HEK293 (cell line): ENCODE measurements around the gene TIGD1.

Experiments
- CTCF ChIA-PET: fragments of 350-600 bp; formaldehyde crosslinking; extraction: SDS; loops from one replicate; lab custom pipeline; 2021; ENCODE audit warnings: antibody characterized with exemption; lab: Yijun Ruan, JAX
- POLR2A ChIA-PET: fragments of 300-600 bp; formaldehyde crosslinking; extraction: SDS; loops from one replicate; lab custom pipeline; 2020; ENCODE audit warnings: antibody characterized with exemption, inconsistent platforms; lab: Yijun Ruan, JAX
- H3K27ac ChIP-seq: fragments of 200-500 bp; sonication (Bioruptor generic); 2 replicates; pipeline ENCODE4 v1.5.1; 2014; ENCODE audit warnings: low read depth, low read length, control low read depth, inconsistent platforms; ENCODE audit errors: extremely low read depth
- H3K36me3 ChIP-seq, 2 experiments: fragments of 200-500 bp in 1 of 2; sonication (Bioruptor generic) in 1 of 2; 1 replicate in 1 of 2; 2 replicates in 1 of 2; pipeline ENCODE4 v1.5.1; 2014 to 2017; ENCODE audit warnings: inconsistent platforms in 2 of 2, low read length in 2 of 2; ENCODE audit not compliant: control insufficient read depth in 2 of 2, insufficient read depth in 1 of 2
- H3K4me1 ChIP-seq: fragments of 200-500 bp; sonication (Bioruptor generic); 2 replicates; pipeline ENCODE4 v1.5.1; 2014; ENCODE audit warnings: mild to moderate bottlenecking, low read length, inconsistent platforms; ENCODE audit not compliant: control insufficient read depth, insufficient read depth
- H3K4me3 ChIP-seq: 2 replicates; pipeline ENCODE4 v1.5.1; 2011; ENCODE audit warnings: low read depth, mild to moderate bottlenecking, control low read depth, low read length, moderate library complexity
- H3K9me3 ChIP-seq: fragments of 200-500 bp; sonication (Bioruptor generic); 2 replicates; pipeline ENCODE4 v1.5.1; 2014; ENCODE audit warnings: low read depth, low read length, inconsistent platforms; ENCODE audit not compliant: control insufficient read depth, insufficient read depth
- MEIS1 ChIP-seq: sonication (generic); formaldehyde crosslinking; IDR thresholded peaks from 2 replicates; pipeline ENCODE4 v1.8.1; 2022; ENCODE audit warnings: missing genetic modification reagents, mild to moderate bottlenecking, borderline replicate concordance
- SP3 ChIP-seq: fragments of 450-650 bp; formaldehyde crosslinking; IDR thresholded peaks from 2 replicates; pipeline ENCODE4 v1.5.1; 2016; ENCODE audit warnings: missing biosample characterization, missing genetic modification characterization
- ZBTB20 ChIP-seq: fragments of 450-650 bp; formaldehyde crosslinking; IDR thresholded peaks from 2 replicates; pipeline ENCODE4 v1.5.1; 2016; ENCODE audit warnings: missing biosample characterization, missing genetic modification characterization
- ZNF169 ChIP-seq: fragments of 450-650 bp; formaldehyde crosslinking; IDR thresholded peaks from 2 replicates; pipeline ENCODE4 v1.5.1; 2016; ENCODE audit warnings: missing biosample characterization, missing genetic modification characterization
- ZNF19 ChIP-seq: fragments of 450-650 bp; formaldehyde crosslinking; IDR thresholded peaks from 2 replicates; pipeline ENCODE4; 2016; ENCODE audit warnings: missing biosample characterization, missing genetic modification characterization, low read depth
- ZNF274 ChIP-seq, 2 experiments: fragments of 200-500 bp in 1 of 2; fragments of 450-650 bp in 1 of 2; sonication (Bioruptor generic) in 1 of 2; formaldehyde crosslinking in 1 of 2; IDR thresholded peaks; 2 replicates each; pipeline versions ENCODE4 v1.5.1 to v1.6.1; 2014 to 2016; ENCODE audit warnings: borderline replicate concordance in 1 of 2, inconsistent platforms in 1 of 2, low read length in 1 of 2, missing biosample characterization in 1 of 2, missing genetic modification characterization in 1 of 2
- ZNF350 ChIP-seq: fragments of 450-650 bp; formaldehyde crosslinking; IDR thresholded peaks from 2 replicates; pipeline ENCODE4 v1.5.0; 2017; ENCODE audit warnings: missing biosample characterization, mild to moderate bottlenecking, missing genetic modification characterization
- ZNF366 ChIP-seq: fragments of 450-650 bp; formaldehyde crosslinking; conservative IDR thresholded peaks from 2 replicates; pipeline ENCODE4 v1.5.1; 2016; ENCODE audit warnings: missing biosample characterization, missing genetic modification characterization
- ZNF416 ChIP-seq: fragments of 450-650 bp; formaldehyde crosslinking; IDR thresholded peaks from 2 replicates; pipeline ENCODE4 v1.5.1; 2016; ENCODE audit warnings: missing biosample characterization, missing genetic modification characterization
- ZNF600 ChIP-seq: fragments of 450-650 bp; formaldehyde crosslinking; IDR thresholded peaks from 2 replicates; pipeline ENCODE4 v1.5.1; 2016; ENCODE audit warnings: missing biosample characterization, missing genetic modification characterization
- ZNF629 ChIP-seq: fragments of 450-650 bp; formaldehyde crosslinking; IDR thresholded peaks from 2 replicates; pipeline ENCODE4 v1.5.1; 2017; ENCODE audit warnings: missing biosample characterization, missing genetic modification characterization
- ZNF654 ChIP-seq: fragments of 450-650 bp; formaldehyde crosslinking; IDR thresholded peaks from 2 replicates; pipeline ENCODE4 v1.5.1; 2016; ENCODE audit warnings: low read depth, missing biosample characterization, missing genetic modification characterization
- ZNF785 ChIP-seq: fragments of 450-650 bp; formaldehyde crosslinking; IDR thresholded peaks from 2 replicates; pipeline ENCODE4 v1.5.1; 2016; ENCODE audit warnings: missing biosample characterization, missing genetic modification characterization
- ZNF791 ChIP-seq: fragments of 450-650 bp; formaldehyde crosslinking; IDR thresholded peaks from 2 replicates; pipeline ENCODE4 v1.5.1; 2016; ENCODE audit warnings: missing biosample characterization, missing genetic modification characterization
- ZNF837 ChIP-seq: fragments of 450-650 bp; formaldehyde crosslinking; IDR thresholded peaks from 2 replicates; pipeline ENCODE4 v1.5.1; 2016; ENCODE audit warnings: missing biosample characterization, missing genetic modification characterization
- TF ChIP-seq, protein P1 (sequence below): fragments of 450-650 bp; formaldehyde crosslinking; IDR thresholded peaks from 2 replicates; pipeline ENCODE4 v1.5.1; 2016; ENCODE audit warnings: missing biosample characterization, missing genetic modification characterization, borderline replicate concordance
- TF ChIP-seq, protein P2 (sequence below): fragments of 450-650 bp; formaldehyde crosslinking; IDR thresholded peaks from 2 replicates; pipeline ENCODE4 v1.5.1; 2016; ENCODE audit warnings: missing biosample characterization, missing genetic modification characterization
- TF ChIP-seq, protein P3 (sequence below): fragments of 450-650 bp; formaldehyde crosslinking; conservative IDR thresholded peaks from 2 replicates; pipeline ENCODE4 v1.5.1; 2016; ENCODE audit warnings: low read depth, missing biosample characterization, missing genetic modification characterization
- TF ChIP-seq, protein P4 (sequence below): fragments of 450-650 bp; formaldehyde crosslinking; conservative IDR thresholded peaks from 2 replicates; pipeline ENCODE4 v1.5.1; 2016; ENCODE audit warnings: low read depth, missing biosample characterization, missing genetic modification characterization

TIGD1 gene

DNA sequence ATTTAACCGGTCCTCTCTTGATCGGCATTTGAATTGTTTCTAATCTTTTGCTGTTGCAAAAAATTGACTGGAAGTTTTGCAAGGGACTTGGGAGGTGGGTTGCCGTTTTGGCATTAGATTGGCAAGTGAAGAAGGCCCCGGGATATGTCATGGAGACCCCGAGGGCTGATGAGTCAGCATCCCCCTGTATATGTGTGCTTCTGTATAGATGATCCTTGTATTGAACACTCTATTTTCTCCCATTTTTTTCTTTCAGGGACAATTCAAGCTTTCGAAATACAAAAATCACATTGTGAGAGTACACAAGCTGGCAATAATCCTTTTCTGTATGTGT is 30.3 kb upstream of the TIGD1 start:
- ChIA-PET POLR2A (no interaction called here), CTCF (interaction anchor here (1.0 to 1.2 kb wide), 2 partner anchors 20 to 58 kb away, joined by 3 to 8 read pairs; no protein-coding TSS in a partner anchor)
- Histone ChIP-seq H3K36me3 (peaks cover 5 to 54% of the 10 kb centered on the region in 2 experiments; a peak in 2 of 3 replicates), H3K9me3 (no peaks in the 10 kb centered on the region), H3K4me3 (no peak overlapping the region), H3K4me1 (no peaks in the 10 kb centered on the region), H3K27ac (no peak overlapping the region)
- TF ChIP-seq ZNF600 (tag by site-specific recombination) (no peak), SP3 (tag by site-specific recombination) (no peak), ZNF416 (tag by site-specific recombination) (no peak), ZNF169 (tag by site-specific recombination) (no peak), ZNF629 (tag by site-specific recombination) (no peak), MEIS1 (CRISPR knock-in tag) (no peak), ZNF274 (IDR thresholded peaks at IDR 0.05; ENCODE audit: low read length) (no peak), ZNF274 (tag by site-specific recombination; IDR thresholded peaks at IDR 0.05; ENCODE audit: borderline replicate concordance) (no peak), ZNF785 (tag by site-specific recombination) (no peak), ZNF366 (tag by site-specific recombination) (no peak)
- TF ChIP-seq, protein P1, sequence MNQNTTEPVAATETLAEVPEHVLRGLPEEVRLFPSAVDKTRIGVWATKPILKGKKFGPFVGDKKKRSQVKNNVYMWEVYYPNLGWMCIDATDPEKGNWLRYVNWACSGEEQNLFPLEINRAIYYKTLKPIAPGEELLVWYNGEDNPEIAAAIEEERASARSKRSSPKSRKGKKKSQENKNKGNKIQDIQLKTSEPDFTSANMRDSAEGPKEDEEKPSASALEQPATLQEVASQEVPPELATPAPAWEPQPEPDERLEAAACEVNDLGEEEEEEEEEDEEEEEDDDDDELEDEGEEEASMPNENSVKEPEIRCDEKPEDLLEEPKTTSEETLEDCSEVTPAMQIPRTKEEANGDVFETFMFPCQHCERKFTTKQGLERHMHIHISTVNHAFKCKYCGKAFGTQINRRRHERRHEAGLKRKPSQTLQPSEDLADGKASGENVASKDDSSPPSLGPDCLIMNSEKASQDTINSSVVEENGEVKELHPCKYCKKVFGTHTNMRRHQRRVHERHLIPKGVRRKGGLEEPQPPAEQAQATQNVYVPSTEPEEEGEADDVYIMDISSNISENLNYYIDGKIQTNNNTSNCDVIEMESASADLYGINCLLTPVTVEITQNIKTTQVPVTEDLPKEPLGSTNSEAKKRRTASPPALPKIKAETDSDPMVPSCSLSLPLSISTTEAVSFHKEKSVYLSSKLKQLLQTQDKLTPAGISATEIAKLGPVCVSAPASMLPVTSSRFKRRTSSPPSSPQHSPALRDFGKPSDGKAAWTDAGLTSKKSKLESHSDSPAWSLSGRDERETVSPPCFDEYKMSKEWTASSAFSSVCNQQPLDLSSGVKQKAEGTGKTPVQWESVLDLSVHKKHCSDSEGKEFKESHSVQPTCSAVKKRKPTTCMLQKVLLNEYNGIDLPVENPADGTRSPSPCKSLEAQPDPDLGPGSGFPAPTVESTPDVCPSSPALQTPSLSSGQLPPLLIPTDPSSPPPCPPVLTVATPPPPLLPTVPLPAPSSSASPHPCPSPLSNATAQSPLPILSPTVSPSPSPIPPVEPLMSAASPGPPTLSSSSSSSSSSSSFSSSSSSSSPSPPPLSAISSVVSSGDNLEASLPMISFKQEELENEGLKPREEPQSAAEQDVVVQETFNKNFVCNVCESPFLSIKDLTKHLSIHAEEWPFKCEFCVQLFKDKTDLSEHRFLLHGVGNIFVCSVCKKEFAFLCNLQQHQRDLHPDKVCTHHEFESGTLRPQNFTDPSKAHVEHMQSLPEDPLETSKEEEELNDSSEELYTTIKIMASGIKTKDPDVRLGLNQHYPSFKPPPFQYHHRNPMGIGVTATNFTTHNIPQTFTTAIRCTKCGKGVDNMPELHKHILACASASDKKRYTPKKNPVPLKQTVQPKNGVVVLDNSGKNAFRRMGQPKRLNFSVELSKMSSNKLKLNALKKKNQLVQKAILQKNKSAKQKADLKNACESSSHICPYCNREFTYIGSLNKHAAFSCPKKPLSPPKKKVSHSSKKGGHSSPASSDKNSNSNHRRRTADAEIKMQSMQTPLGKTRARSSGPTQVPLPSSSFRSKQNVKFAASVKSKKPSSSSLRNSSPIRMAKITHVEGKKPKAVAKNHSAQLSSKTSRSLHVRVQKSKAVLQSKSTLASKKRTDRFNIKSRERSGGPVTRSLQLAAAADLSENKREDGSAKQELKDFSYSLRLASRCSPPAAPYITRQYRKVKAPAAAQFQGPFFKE = no peak
- TF ChIP-seq, protein P2, sequence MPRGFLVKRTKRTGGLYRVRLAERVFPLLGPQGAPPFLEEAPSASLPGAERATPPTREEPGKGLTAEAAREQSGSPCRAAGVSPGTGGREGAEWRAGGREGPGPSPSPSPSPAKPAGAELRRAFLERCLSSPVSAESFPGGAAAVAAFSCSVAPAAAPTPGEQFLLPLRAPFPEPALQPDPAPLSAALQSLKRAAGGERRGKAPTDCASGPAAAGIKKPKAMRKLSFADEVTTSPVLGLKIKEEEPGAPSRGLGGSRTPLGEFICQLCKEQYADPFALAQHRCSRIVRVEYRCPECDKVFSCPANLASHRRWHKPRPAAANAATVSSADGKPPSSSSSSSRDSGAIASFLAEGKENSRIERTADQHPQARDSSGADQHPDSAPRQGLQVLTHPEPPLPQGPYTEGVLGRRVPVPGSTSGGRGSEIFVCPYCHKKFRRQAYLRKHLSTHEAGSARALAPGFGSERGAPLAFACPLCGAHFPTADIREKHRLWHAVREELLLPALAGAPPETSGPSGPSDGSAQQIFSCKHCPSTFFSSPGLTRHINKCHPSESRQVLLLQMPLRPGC = no peak

DNA sequence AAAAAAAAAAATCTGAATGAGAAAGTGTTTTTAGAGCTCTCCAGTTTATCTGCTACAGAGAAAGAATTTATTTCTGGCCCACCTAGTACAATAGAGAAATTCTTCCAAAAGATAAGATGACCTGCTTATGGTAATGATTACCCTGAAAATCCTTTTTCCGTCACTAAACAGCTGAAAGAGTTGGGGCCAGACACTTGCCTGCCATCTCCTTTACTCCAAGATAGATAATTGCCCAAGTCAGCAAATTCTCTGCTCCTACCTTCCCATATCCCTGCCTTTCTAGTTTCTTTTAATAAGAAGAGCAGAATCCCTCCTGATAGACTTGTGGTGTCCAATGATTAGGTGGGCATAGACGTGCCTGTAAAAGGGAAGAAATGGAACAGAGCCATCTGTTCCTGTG is 28.3 kb upstream of the TIGD1 start:
- no peaks in the 10 kb centered on the region for H3K9me3 ChIP-seq
- POLR2A ChIA-PET = no interaction called here

More for the DNA sequence above, 28.3 kb upstream of the TIGD1 start:
- Histone ChIP-seq H3K4me3 (no peak overlapping the region), H3K4me1 (no peaks in the 10 kb centered on the region), H3K36me3 (peaks cover 5 to 67% of the 10 kb centered on the region in 2 experiments; a peak in 2 of 3 replicates)
- TF ChIP-seq ZNF837 (no peak), ZNF350 (no peak), ZNF19 (tag by site-specific recombination) (no peak), ZNF791 (no peak), ZBTB20 (no peak), ZNF654 (no peak)
- TF ChIP-seq, protein P3, sequence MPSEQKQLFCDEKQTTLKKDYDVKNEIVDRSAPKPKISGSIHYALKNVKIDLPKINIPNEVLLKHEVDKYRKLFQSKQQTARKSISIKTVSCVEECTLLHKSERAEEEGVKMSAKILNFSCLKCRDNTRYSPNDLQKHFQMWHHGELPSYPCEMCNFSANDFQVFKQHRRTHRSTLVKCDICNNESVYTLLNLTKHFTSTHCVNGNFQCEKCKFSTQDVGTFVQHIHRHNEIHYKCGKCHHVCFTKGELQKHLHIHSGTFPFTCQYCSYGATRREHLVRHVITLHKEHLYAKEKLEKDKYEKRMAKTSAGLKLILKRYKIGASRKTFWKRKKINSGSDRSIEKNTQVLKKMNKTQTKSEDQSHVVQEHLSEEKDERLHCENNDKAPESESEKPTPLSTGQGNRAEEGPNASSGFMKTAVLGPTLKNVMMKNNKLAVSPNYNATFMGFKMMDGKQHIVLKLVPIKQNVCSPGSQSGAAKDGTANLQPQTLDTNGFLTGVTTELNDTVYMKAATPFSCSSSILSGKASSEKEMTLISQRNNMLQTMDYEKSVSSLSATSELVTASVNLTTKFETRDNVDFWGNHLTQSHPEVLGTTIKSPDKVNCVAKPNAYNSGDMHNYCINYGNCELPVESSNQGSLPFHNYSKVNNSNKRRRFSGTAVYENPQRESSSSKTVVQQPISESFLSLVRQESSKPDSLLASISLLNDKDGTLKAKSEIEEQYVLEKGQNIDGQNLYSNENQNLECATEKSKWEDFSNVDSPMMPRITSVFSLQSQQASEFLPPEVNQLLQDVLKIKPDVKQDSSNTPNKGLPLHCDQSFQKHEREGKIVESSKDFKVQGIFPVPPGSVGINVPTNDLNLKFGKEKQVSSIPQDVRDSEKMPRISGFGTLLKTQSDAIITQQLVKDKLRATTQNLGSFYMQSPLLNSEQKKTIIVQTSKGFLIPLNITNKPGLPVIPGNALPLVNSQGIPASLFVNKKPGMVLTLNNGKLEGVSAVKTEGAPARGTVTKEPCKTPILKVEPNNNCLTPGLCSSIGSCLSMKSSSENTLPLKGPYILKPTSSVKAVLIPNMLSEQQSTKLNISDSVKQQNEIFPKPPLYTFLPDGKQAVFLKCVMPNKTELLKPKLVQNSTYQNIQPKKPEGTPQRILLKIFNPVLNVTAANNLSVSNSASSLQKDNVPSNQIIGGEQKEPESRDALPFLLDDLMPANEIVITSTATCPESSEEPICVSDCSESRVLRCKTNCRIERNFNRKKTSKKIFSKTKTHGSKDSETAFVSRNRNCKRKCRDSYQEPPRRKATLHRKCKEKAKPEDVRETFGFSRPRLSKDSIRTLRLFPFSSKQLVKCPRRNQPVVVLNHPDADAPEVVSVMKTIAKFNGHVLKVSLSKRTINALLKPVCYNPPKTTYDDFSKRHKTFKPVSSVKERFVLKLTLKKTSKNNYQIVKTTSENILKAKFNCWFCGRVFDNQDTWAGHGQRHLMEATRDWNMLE (tag by site-specific recombination) = no peak
- TF ChIP-seq, protein P4, sequence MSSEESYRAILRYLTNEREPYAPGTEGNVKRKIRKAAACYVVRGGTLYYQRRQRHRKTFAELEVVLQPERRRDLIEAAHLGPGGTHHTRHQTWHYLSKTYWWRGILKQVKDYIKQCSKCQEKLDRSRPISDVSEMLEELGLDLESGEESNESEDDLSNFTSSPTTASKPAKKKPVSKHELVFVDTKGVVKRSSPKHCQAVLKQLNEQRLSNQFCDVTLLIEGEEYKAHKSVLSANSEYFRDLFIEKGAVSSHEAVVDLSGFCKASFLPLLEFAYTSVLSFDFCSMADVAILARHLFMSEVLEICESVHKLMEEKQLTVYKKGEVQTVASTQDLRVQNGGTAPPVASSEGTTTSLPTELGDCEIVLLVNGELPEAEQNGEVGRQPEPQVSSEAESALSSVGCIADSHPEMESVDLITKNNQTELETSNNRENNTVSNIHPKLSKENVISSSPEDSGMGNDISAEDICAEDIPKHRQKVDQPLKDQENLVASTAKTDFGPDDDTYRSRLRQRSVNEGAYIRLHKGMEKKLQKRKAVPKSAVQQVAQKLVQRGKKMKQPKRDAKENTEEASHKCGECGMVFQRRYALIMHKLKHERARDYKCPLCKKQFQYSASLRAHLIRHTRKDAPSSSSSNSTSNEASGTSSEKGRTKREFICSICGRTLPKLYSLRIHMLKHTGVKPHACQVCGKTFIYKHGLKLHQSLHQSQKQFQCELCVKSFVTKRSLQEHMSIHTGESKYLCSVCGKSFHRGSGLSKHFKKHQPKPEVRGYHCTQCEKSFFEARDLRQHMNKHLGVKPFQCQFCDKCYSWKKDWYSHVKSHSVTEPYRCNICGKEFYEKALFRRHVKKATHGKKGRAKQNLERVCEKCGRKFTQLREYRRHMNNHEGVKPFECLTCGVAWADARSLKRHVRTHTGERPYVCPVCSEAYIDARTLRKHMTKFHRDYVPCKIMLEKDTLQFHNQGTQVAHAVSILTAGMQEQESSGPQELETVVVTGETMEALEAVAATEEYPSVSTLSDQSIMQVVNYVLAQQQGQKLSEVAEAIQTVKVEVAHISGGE (tag by site-specific recombination) = no peak
- TF ChIP-seq, all 188 proteins: peak for 0
- CTCF ChIA-PET = interaction anchor here (1.1 kb wide), 1 partner anchor 11 kb away, joined by 3 read pairs; no protein-coding TSS in a partner anchor
- H3K27ac ChIP-seq = no peak overlapping the region
